ENCODE data around the gene ADK. TPM values are rescaled to one million over a fixed set of nuclear protein-coding genes. Genes with fewer than 3 reads are reported as not detected.

The ADK gene
- total RNA-seq, 1 experiment from 2014 or later: 66.6 TPM

GRCh38 chr10:74543276-74543675 lies 392.3 kb downstream of the ADK start:
- no peak overlapping the region for H3K27ac Mint-ChIP-seq (ENCODE audit: unreplicated experiment)
- intact Hi-C loops (cut with micrococcal nuclease; ENCODE audit: unreplicated experiment): no loop called here
- H3K9me3 Mint-ChIP-seq (ENCODE audit: low read depth, unreplicated experiment): no peaks in the 10 kb centered on the region
- TF ChIP-seq, protein P1, sequence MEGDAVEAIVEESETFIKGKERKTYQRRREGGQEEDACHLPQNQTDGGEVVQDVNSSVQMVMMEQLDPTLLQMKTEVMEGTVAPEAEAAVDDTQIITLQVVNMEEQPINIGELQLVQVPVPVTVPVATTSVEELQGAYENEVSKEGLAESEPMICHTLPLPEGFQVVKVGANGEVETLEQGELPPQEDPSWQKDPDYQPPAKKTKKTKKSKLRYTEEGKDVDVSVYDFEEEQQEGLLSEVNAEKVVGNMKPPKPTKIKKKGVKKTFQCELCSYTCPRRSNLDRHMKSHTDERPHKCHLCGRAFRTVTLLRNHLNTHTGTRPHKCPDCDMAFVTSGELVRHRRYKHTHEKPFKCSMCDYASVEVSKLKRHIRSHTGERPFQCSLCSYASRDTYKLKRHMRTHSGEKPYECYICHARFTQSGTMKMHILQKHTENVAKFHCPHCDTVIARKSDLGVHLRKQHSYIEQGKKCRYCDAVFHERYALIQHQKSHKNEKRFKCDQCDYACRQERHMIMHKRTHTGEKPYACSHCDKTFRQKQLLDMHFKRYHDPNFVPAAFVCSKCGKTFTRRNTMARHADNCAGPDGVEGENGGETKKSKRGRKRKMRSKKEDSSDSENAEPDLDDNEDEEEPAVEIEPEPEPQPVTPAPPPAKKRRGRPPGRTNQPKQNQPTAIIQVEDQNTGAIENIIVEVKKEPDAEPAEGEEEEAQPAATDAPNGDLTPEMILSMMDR (IDR thresholded peaks at IDR 0.05; ENCODE audit: unreplicated experiment): no peak
- no peaks in the 10 kb centered on the region for H3K36me3 Mint-ChIP-seq (ENCODE audit: insufficient read depth, unreplicated experiment)
- no peaks in the 10 kb centered on the region for H3K27me3 Mint-ChIP-seq (ENCODE audit: unreplicated experiment)
- peaks cover 9% of the 10 kb centered on the region for H3K4me1 Mint-ChIP-seq (ENCODE audit: low read depth, unreplicated experiment)
- BruUV-seq (replicated peaks): no TSS peak
- no peak for DNase-seq
- no peak overlapping the region for H3K4me3 Mint-ChIP-seq (ENCODE audit: low read depth, unreplicated experiment)
- CTCF ChIA-PET: no interaction called here

DNA sequence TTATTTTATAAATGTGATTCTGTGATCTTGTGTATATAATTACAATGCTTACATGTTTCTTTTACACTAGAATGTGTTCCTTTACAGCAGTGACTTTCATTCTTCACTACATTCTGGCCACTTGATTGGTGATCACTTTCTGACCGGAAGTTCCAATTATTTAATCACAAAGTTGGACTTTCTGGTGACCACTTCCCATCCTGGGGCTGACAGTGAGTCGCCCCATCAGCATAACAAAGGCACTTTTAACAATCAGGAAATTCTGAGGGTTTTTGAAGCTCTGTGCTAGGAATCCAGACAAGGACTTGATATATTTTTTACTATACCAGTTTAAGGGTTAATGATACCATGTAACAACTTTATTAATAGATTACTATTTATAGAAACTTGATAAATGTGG lies 393.1 kb downstream of the ADK start:
- TF ChIP-seq, protein P1 (IDR thresholded peaks at IDR 0.05; ENCODE audit: unreplicated experiment): no peak
- CTCF ChIA-PET: no interaction called here
- no TSS peak for BruUV-seq (replicated peaks)
- Mint-ChIP-seq H3K27me3 (ENCODE audit: unreplicated experiment) (no peaks in the 10 kb centered on the region), H3K27ac (ENCODE audit: unreplicated experiment) (no peak overlapping the region), H3K36me3 (ENCODE audit: insufficient read depth, unreplicated experiment) (no peaks in the 10 kb centered on the region), H3K9me3 (ENCODE audit: low read depth, unreplicated experiment) (no peaks in the 10 kb centered on the region), H3K4me1 (ENCODE audit: low read depth, unreplicated experiment) (peaks cover 9% of the 10 kb centered on the region), H3K4me3 (ENCODE audit: low read depth, unreplicated experiment) (no peak overlapping the region)
- intact Hi-C loops (cut with micrococcal nuclease; ENCODE audit: unreplicated experiment): no loop called here
- DNase-seq: no peak

DNA sequence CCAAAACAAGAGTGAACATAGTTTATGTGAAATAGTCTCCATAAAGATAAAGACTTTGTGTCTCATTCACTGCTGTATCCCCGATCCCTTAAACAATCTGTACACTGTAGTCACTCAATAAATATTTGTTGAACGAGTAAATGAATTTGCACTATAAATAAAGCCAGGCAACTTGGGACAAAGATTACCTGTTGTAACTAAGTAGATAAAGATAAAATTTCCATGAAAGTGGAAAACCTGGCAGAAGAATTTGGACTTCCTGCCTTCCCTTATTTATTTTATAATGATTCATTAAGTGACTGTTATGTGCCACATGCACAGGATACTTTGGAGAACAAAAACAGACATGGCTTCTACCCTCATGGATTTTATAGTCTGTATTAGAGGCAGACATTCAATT lies 397.7 kb downstream of the ADK start:
- no peak overlapping the region for H3K4me3 Mint-ChIP-seq (ENCODE audit: low read depth, unreplicated experiment)
- H3K27me3 Mint-ChIP-seq (ENCODE audit: unreplicated experiment): no peaks in the 10 kb centered on the region
- no TSS peak for BruUV-seq (replicated peaks)
- H3K36me3 Mint-ChIP-seq (ENCODE audit: insufficient read depth, unreplicated experiment): no peaks in the 10 kb centered on the region
- no peak for DNase-seq
- peaks cover 6% of the 10 kb centered on the region for H3K4me1 Mint-ChIP-seq (ENCODE audit: low read depth, unreplicated experiment)
- intact Hi-C loops (cut with micrococcal nuclease; ENCODE audit: unreplicated experiment): no loop called here
- no peaks in the 10 kb centered on the region for H3K9me3 Mint-ChIP-seq (ENCODE audit: low read depth, unreplicated experiment)
- TF ChIP-seq, protein P1 (IDR thresholded peaks at IDR 0.05; ENCODE audit: unreplicated experiment): no peak
- CTCF ChIA-PET: no interaction called here
- peak overlapping the region; percentile 39 for H3K27ac Mint-ChIP-seq (ENCODE audit: unreplicated experiment)

DNA sequence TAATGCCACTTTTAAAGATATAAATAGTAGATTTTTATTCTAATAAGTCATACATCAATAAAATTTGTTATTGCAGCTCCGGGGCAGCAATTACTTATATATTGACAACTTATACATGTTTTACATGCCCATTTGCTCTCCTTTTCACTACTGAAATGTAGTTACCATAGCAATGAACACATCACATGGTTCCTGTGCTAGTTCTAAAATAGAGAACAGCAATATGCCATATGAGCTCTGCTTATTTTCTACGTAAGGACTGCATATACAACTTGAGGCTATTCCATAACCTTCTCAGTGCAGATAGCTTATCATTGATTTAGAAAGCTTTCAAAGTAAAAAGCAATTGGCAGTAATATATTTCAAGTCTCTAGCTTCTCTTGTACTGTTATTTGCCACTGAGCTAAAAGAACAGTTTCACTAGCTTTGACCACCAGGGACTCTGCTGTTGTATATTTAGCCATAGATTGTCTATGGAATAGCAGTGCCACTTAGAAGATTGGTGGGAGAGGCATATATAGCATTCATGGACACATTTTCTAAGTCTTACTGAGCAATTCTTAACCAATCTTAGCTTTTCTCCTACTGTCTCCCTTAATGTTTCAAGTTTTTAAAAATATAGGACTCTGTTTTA lies 405.2 kb downstream of the ADK start:
- TF ChIP-seq, protein P1 (IDR thresholded peaks at IDR 0.05; ENCODE audit: unreplicated experiment): no peak
- Mint-ChIP-seq H3K4me3 (ENCODE audit: low read depth, unreplicated experiment) (no peak overlapping the region), H3K4me1 (ENCODE audit: low read depth, unreplicated experiment) (peaks cover 9% of the 10 kb centered on the region), H3K9me3 (ENCODE audit: low read depth, unreplicated experiment) (no peaks in the 10 kb centered on the region), H3K27ac (ENCODE audit: unreplicated experiment) (no peak overlapping the region), H3K27me3 (ENCODE audit: unreplicated experiment) (no peaks in the 10 kb centered on the region), H3K36me3 (ENCODE audit: insufficient read depth, unreplicated experiment) (no peaks in the 10 kb centered on the region)
- CTCF ChIA-PET: interaction anchor here (0.6 kb wide), 1 partner anchor 122 kb away, joined by 4 read pairs; no protein-coding TSS in a partner anchor
- no peak for DNase-seq
- no TSS peak for BruUV-seq (replicated peaks)
- intact Hi-C loops (cut with micrococcal nuclease; ENCODE audit: unreplicated experiment): no loop called here
